ENCODE measurements around the gene ARID5B.

The ARID5B gene

GRCh38 chr10:61888744-61889143 lies 12.8 kb upstream of the ARID5B start:
- no peak for FAIRE-seq
- TF ChIP-seq CTCF (IDR thresholded peaks at IDR 0.05; ENCODE audit: insufficient read depth, missing control alignments) = no peak
- DNase-seq (ENCODE audit: insufficient read length, low spot score) = no peak

- TF ChIP-seq CTCF (IDR thresholded peaks at IDR 0.05; ENCODE audit: insufficient read depth, missing control alignments) = no peak
- DNase-seq (ENCODE audit: insufficient read length, low spot score) = no peak
- no peak for FAIRE-seq
These were observed 11.1 kb upstream of the ARID5B start for GRCh38 chr10:61890430-61890829.

GRCh38 chr10:61890881-61891409 lies 10.6 kb upstream of the ARID5B start:
- TF ChIP-seq CTCF (IDR thresholded peaks at IDR 0.05; ENCODE audit: insufficient read depth, missing control alignments) = no peak
- DNase-seq (ENCODE audit: insufficient read length, low spot score) (no peak), FAIRE-seq (no peak)

DNA sequence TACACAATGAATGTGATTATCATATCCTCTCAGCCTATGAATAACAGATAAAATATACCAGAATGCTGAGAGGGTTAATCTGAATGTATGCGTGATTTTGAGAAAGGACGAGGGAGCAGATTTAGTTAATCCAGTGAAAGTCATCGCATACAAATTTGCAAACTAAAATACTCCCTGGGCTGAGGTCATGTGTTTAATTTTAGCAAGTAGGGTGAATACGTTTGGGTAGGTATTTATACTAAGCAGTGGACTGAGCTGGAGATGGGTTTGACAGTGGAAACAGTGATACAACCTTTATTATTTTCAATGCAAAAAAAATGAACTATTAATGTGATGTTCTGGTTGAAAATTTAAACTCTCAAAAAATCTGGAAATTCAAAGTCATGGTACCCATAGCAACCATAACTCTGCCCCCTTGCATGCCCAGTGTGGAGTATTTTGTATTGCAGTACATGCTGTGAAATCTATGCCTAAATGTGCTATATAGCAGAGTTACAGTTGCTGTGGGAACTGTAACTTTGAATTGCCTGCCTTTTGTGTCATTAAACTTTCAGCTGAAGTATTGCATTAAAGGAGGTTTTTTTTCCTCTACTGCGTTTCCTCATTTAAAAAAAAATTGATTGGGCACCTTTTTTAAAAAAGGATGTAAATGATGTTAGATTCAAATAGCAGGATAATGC lies 9.5 kb upstream of the ARID5B start:
- DNase-seq (ENCODE audit: insufficient read length, low spot score) = no peak
- FAIRE-seq = no peak
- no peak for TF ChIP-seq CTCF (IDR thresholded peaks at IDR 0.05; ENCODE audit: insufficient read depth, missing control alignments)

- no peak for DNase-seq (ENCODE audit: insufficient read length, low spot score)
- TF ChIP-seq CTCF (IDR thresholded peaks at IDR 0.05; ENCODE audit: insufficient read depth, missing control alignments) = no peak
- no peak for FAIRE-seq
These were observed 8.5 kb upstream of the ARID5B start for GRCh38 chr10:61892961-61893360.

DNA sequence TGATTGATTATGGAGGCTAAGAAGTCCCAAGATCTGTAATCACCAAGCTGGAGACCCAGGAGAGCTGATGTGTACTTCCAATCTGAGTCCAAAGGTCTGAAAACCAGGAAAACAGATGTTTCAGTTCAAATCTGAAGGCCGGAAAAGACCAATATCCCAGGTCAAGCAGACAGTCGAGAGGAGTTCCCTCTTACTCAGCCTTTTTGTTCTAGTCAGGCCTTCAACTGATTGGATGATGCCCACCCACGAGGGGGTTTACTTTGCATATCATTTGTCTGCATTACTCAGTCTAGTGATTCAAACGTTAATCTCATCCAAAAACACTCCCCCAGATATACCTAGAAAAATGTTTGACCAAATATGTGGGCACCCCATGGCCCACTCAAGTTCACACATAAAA lies 7.4 kb upstream of the ARID5B start:
- FAIRE-seq (no peak), DNase-seq (ENCODE audit: insufficient read length, low spot score) (no peak)
- no peak for TF ChIP-seq CTCF (IDR thresholded peaks at IDR 0.05; ENCODE audit: insufficient read depth, missing control alignments)

- no peak for TF ChIP-seq CTCF (IDR thresholded peaks at IDR 0.05; ENCODE audit: insufficient read depth, missing control alignments)
- no peak for DNase-seq (ENCODE audit: insufficient read length, low spot score)
- FAIRE-seq = no peak
These were observed 5.5 kb upstream of the ARID5B start for GRCh38 chr10:61895898-61896600.

All from D721Med (cell line).